WTC11 (cell line): ENCODE data around the gene CLDN25. TPM values are rescaled to one million over a fixed set of nuclear protein-coding genes. Genes with fewer than 3 reads are reported as not detected.

ENCODE experiments used
- ATAC-seq: fragments of 200-7000 bp; cut with Tn5 transposase; 2 replicates; pipeline ENCODE4 v1.10.0; 2021; ENCODE audit warnings: mild to moderate bottlenecking, moderate library complexity
- Bru-seq: library from RNA; stranded (reverse); fragments of 400-500 nt; gene quantifications from one replicate; lab custom pipeline; 2021; lab: Mats Ljungman, UMichigan
- CTCF ChIA-PET: fragments of 300-600 bp; sonication (Branson Sonifier 250); formaldehyde crosslinking; loops from one replicate; lab custom pipeline; 2021; ENCODE audit warnings: antibody characterized with exemption; lab: Charles Lee
- POLR2A ChIA-PET: fragments of 350-600 bp; sonication (Branson Sonifier 250); formaldehyde crosslinking; loops from one replicate; lab custom pipeline; 2021; ENCODE audit warnings: antibody characterized with exemption; lab: Charles Lee
- DNase-seq: peaks from one replicate; pipeline ENCODE4 v3.0.0; 2021; ENCODE audit warnings: low spot score
- H3K27ac Mint-ChIP-seq: 2 replicates; pipeline ENCODE4 v1.8.0; 2021; ENCODE audit warnings: mixed read lengths
- H3K27me3 Mint-ChIP-seq: 2 replicates; pipeline ENCODE4 v1.8.0; 2021; ENCODE audit warnings: low read depth, mild to moderate bottlenecking, moderate library complexity, mixed read lengths
- H3K36me3 Mint-ChIP-seq: 2 replicates; pipeline ENCODE4 v1.8.0; 2021; ENCODE audit warnings: mixed read lengths
- H3K4me1 Mint-ChIP-seq: 2 replicates; pipeline ENCODE4 v1.8.0; 2022; ENCODE audit warnings: mixed read lengths
- H3K4me3 Mint-ChIP-seq: 2 replicates; pipeline ENCODE4 v1.8.0; 2021; ENCODE audit warnings: mild to moderate bottlenecking, moderate library complexity, mixed read lengths
- H3K9me3 Mint-ChIP-seq: 2 replicates; pipeline ENCODE4 v1.8.0; 2021; ENCODE audit warnings: mixed read lengths
- AR ChIP-seq: fragments of 250-450 bp; sonication (Bioruptor Pico); IDR thresholded peaks from 2 replicates; pipeline ENCODE4 v1.9.0; 2021; ENCODE audit warnings: mild to moderate bottlenecking
- CDX4 ChIP-seq: fragments of 250-450 bp; sonication (Bioruptor Pico); IDR thresholded peaks from 2 replicates; pipeline ENCODE4 v1.9.0; 2021; ENCODE audit warnings: moderate library complexity, mild to moderate bottlenecking, inconsistent platforms, borderline replicate concordance
- E2F1 ChIP-seq: sonication (generic); formaldehyde crosslinking; IDR thresholded peaks from 2 replicates; pipeline ENCODE4 v1.8.0; 2022; ENCODE audit warnings: mild to moderate bottlenecking, missing genetic modification reagents
- E2F4 ChIP-seq: sonication (generic); formaldehyde crosslinking; IDR thresholded peaks from 2 replicates; pipeline ENCODE4 v1.8.1; 2022; ENCODE audit warnings: low read depth, mild to moderate bottlenecking, moderate library complexity, missing genetic modification reagents, borderline replicate concordance
- HMGA2 ChIP-seq: fragments of 250-450 bp; sonication (Bioruptor Pico); IDR thresholded peaks from 2 replicates; pipeline ENCODE4 v1.4.0; 2021; ENCODE audit warnings: mild to moderate bottlenecking, moderate library complexity
- IRF2 ChIP-seq: sonication (generic); formaldehyde crosslinking; IDR thresholded peaks from 2 replicates; pipeline ENCODE4 v1.8.0; 2022; ENCODE audit warnings: low read depth, missing genetic modification reagents, borderline replicate concordance
- KAT7 ChIP-seq: sonication (generic); formaldehyde crosslinking; IDR thresholded peaks from 2 replicates; pipeline ENCODE4 v1.8.1; 2023; ENCODE audit warnings: missing genetic modification reagents, mild to moderate bottlenecking, borderline replicate concordance
- MXD4 ChIP-seq: fragments of 250-450 bp; sonication (Bioruptor Pico); IDR thresholded peaks from 2 replicates; pipeline ENCODE4 v1.8.0; 2021; ENCODE audit warnings: mild to moderate bottlenecking, moderate library complexity, borderline replicate concordance
- MYBL2 ChIP-seq: sonication (generic); formaldehyde crosslinking; IDR thresholded peaks from 2 replicates; pipeline ENCODE4 v1.8.1; 2023; ENCODE audit warnings: mild to moderate bottlenecking, moderate library complexity, missing genetic modification reagents
- NFATC4 ChIP-seq: fragments of 250-450 bp; sonication (Bioruptor Pico); IDR thresholded peaks from 2 replicates; pipeline ENCODE4 v1.9.0; 2021; ENCODE audit warnings: mild to moderate bottlenecking
- NFE2L1 ChIP-seq: sonication (generic); formaldehyde crosslinking; IDR thresholded peaks from 2 replicates; pipeline ENCODE4 v1.8.1; 2023; ENCODE audit warnings: missing genetic modification reagents
- RELA ChIP-seq: sonication (generic); formaldehyde crosslinking; IDR thresholded peaks from 2 replicates; pipeline ENCODE4 v1.8.1; 2022; ENCODE audit warnings: missing genetic modification reagents, mild to moderate bottlenecking, borderline replicate concordance
- SMAD3 ChIP-seq: sonication (generic); formaldehyde crosslinking; IDR thresholded peaks from 2 replicates; pipeline ENCODE4 v1.8.0; 2022; ENCODE audit warnings: missing genetic modification reagents, mild to moderate bottlenecking, borderline replicate concordance
- SMAD4 ChIP-seq: sonication (generic); formaldehyde crosslinking; IDR thresholded peaks from 2 replicates; pipeline ENCODE4 v1.8.0; 2022; ENCODE audit warnings: mild to moderate bottlenecking, missing genetic modification reagents
- TCF7 ChIP-seq: sonication (generic); formaldehyde crosslinking; IDR thresholded peaks from 2 replicates; pipeline ENCODE4 v1.8.0; 2022; ENCODE audit warnings: mild to moderate bottlenecking, low read depth, missing genetic modification reagents, moderate library complexity
- ZNF138 ChIP-seq: sonication (generic); formaldehyde crosslinking; conservative IDR thresholded peaks from 2 replicates; pipeline ENCODE4 v1.8.1; 2022; ENCODE audit warnings: mild to moderate bottlenecking, moderate library complexity, missing genetic modification reagents
- ZNF219 ChIP-seq: sonication (generic); formaldehyde crosslinking; IDR thresholded peaks from 2 replicates; pipeline ENCODE4 v1.8.0; 2023; ENCODE audit warnings: missing genetic modification reagents, mild to moderate bottlenecking, borderline replicate concordance
- ZNF281 ChIP-seq: sonication (generic); formaldehyde crosslinking; IDR thresholded peaks from 2 replicates; pipeline ENCODE4 v1.8.0; 2023; ENCODE audit warnings: mild to moderate bottlenecking, missing genetic modification reagents
- ZNF416 ChIP-seq: fragments of 250-450 bp; sonication (Bioruptor Pico); IDR thresholded peaks from 2 replicates; pipeline ENCODE4 v1.9.0; 2021; ENCODE audit warnings: mild to moderate bottlenecking, inconsistent platforms
- long read RNA-seq, 3 experiments: library from RNA in 1 of 3; library from capped mRNA in 1 of 3; library from polyadenylated mRNA in 1 of 3; unstranded in 2 of 3; stranded (forward) in 1 of 3; transcript quantifications; one replicate each; pipeline ENCODE4 v2.0.0, GENCODE V29; 2021
- total RNA-seq: library from RNA; stranded (reverse); gene quantifications from 3 replicates; pipeline ENCODE4 v1.2.3, GENCODE V29; 2021
- TF ChIP-seq, protein P1 (sequence below): sonication (generic); formaldehyde crosslinking; conservative IDR thresholded peaks from 2 replicates; pipeline ENCODE4 v1.8.1; 2023; ENCODE audit warnings: mild to moderate bottlenecking, low read depth, missing genetic modification reagents, moderate library complexity

CLDN25 gene
- total RNA-seq, result not detected in 3 replicates
- Bru-seq, nascent RNA, result not detected
- long read RNA-seq, experiment 1, result 0 reads
- long read RNA-seq, experiment 2, result 0 reads
- long read RNA-seq, experiment 3, result 0 reads

GRCh38 chr11:113779496-113779895 lies at the start of gene CLDN25:
CLDN25 (plus strand) TSS chr11:113779796; CDS start chr11:113779796, 0 bp downstream.
- peaks cover 18% of the 10 kb centered on the region for H3K27me3 Mint-ChIP-seq
- H3K4me1 Mint-ChIP-seq, result no peaks in the 10 kb centered on the region
- CTCF ChIA-PET, result no interaction called here

DNA sequence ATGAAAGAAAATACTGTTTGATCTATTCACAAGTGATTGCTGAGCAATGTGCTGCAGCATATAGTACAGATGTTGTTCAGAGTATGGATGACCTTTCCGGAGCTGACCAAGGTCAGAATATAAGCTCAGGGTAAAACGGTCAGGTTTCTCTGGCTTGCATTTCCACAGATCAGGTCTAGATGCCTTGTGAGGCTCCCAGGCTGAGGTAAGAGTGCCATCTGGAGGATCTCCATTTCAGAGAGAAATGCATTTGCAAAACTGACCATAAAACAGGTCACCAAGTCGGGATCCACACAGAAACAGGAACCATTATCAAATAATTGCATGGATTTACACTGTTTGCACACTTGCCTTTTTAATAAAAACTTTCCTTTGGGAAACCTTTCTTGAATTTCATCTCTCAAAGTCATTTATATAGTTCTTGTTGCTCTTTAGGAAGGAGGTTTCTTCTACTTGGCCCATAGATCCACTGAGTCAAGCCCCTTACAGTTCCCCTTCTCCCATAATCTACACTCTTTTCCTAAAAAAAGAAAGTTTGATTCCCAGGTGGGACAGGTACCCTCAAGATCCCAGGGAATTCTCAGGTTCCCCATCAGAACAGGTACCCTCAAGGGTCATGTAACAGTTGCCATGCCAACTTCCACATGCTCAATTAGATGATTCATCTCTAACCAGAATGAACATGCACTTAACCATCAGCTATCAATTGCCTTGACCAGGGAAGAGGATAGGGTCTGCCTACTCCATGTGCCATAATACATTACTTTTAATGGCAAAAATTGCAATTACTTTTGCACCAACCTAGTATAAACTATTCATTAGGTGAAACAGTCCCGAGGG lies 48.5 kb upstream of the CLDN25 start:
- H3K9me3 Mint-ChIP-seq, result no peaks in the 10 kb centered on the region
- TF ChIP-seq ZNF281 (CRISPR knock-in tag) (no peak), AR (CRISPR knock-in tag) (no peak), ZNF219 (CRISPR knock-in tag) (no peak), SMAD4 (CRISPR knock-in tag) (no peak), NFATC4 (CRISPR knock-in tag) (no peak), RELA (no peak)
- H3K4me3 Mint-ChIP-seq, result no peak overlapping the region
- POLR2A ChIA-PET, result no interaction called here
- CTCF ChIA-PET, result interaction anchor here (0.6 to 3.0 kb wide), 49 partner anchors 9 to 1267 kb away, joined by 3 to 26 read pairs (median 4); partner anchors contain the start of genes ANKK1, TTC12 and ZW10
- DNase-seq (peak; percentile 43), ATAC-seq (peak; percentile 87)
- no peak overlapping the region for H3K27ac Mint-ChIP-seq
- H3K4me1 Mint-ChIP-seq, result no peaks in the 10 kb centered on the region
- H3K27me3 Mint-ChIP-seq, result no peaks in the 10 kb centered on the region
- peaks cover 15% of the 10 kb centered on the region for H3K36me3 Mint-ChIP-seq

More at GRCh38 chr11:113779496-113779895, at the start of gene CLDN25:
- Mint-ChIP-seq H3K27ac (no peak within 1 kb of the TSS), H3K4me3 (no peak within 1 kb of the TSS), H3K9me3 (no peaks in the 10 kb centered on the region), H3K36me3 (no peaks in the 10 kb centered on the region)
- DNase-seq, result no peak
- POLR2A ChIA-PET, result no interaction called here
- no peak for ATAC-seq
- no peak for TF ChIP-seq E2F4 (CRISPR knock-in tag)
- TF ChIP-seq E2F1 (CRISPR knock-in tag), result no peak
- no peak for TF ChIP-seq ZNF416 (CRISPR knock-in tag)
- TF ChIP-seq, protein P1, sequence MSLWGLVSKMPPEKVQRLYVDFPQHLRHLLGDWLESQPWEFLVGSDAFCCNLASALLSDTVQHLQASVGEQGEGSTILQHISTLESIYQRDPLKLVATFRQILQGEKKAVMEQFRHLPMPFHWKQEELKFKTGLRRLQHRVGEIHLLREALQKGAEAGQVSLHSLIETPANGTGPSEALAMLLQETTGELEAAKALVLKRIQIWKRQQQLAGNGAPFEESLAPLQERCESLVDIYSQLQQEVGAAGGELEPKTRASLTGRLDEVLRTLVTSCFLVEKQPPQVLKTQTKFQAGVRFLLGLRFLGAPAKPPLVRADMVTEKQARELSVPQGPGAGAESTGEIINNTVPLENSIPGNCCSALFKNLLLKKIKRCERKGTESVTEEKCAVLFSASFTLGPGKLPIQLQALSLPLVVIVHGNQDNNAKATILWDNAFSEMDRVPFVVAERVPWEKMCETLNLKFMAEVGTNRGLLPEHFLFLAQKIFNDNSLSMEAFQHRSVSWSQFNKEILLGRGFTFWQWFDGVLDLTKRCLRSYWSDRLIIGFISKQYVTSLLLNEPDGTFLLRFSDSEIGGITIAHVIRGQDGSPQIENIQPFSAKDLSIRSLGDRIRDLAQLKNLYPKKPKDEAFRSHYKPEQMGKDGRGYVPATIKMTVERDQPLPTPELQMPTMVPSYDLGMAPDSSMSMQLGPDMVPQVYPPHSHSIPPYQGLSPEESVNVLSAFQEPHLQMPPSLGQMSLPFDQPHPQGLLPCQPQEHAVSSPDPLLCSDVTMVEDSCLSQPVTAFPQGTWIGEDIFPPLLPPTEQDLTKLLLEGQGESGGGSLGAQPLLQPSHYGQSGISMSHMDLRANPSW (CRISPR knock-in tag), result no peak
- no peak for TF ChIP-seq KAT7 (CRISPR knock-in tag)
- no peak for TF ChIP-seq CDX4 (CRISPR knock-in tag)
- TF ChIP-seq IRF2 (CRISPR knock-in tag), result no peak
- no peak for TF ChIP-seq MXD4 (CRISPR knock-in tag)
- no peak for TF ChIP-seq ZNF138 (CRISPR knock-in tag)
- no peak for TF ChIP-seq HMGA2
- TF ChIP-seq TCF7, result no peak
- no peak for TF ChIP-seq SMAD3 (CRISPR knock-in tag)
- no peak for TF ChIP-seq MYBL2 (CRISPR knock-in tag)
- no peak for TF ChIP-seq NFE2L1 (CRISPR knock-in tag)
